ENCODE measurements around the gene TMTC2.

The TMTC2 gene

DNA sequence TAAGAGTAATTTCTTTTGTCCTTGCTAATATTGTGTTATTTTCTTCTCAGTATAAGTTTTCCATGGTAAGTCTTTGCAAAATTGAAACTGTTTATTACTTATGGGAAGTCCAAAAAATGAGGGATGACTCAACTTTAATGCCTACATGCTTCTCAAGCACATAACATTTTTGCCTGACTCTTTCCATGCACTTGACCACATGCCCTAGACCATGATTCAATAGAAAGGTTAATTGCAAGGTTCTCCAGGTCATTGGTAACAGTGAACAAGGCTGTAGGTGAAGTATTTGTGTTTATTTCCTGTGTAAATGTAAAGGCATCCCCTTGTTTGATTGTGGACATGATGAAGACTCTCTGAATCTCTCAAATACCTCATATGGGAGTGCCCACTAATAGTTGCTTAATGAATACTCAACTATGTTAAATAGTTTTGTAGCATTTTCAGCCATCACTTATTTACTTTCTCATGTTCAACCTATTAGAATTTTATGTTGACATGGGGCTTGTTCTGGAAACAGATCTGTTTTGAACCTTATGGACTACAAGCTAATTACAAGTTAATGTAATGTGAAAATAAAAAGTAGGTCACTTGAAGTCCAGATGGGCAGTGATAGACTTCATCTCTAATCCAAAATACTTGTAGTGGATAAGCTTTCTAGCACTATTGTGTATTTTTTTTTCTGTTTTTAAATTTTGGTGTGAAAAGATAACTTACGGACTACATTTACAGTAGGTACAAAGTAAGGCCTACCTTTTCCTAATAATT lies 131.7 kb downstream of the TMTC2 start:
- Histone ChIP-seq H3K36me3 (ENCODE audit: control insufficient read depth, insufficient read depth, low read length) (no peaks in the 10 kb centered on the region), H3K4me3 (replicated peaks; ENCODE audit: low read depth, low read length) (no peak overlapping the region), H3K27me3 (replicated peaks; ENCODE audit: control insufficient read depth, insufficient read depth, low read length) (no peaks in the 10 kb centered on the region)
- no peak for DNase-seq (ENCODE audit: extremely low read depth, insufficient read length)
- TF ChIP-seq, protein P1, sequence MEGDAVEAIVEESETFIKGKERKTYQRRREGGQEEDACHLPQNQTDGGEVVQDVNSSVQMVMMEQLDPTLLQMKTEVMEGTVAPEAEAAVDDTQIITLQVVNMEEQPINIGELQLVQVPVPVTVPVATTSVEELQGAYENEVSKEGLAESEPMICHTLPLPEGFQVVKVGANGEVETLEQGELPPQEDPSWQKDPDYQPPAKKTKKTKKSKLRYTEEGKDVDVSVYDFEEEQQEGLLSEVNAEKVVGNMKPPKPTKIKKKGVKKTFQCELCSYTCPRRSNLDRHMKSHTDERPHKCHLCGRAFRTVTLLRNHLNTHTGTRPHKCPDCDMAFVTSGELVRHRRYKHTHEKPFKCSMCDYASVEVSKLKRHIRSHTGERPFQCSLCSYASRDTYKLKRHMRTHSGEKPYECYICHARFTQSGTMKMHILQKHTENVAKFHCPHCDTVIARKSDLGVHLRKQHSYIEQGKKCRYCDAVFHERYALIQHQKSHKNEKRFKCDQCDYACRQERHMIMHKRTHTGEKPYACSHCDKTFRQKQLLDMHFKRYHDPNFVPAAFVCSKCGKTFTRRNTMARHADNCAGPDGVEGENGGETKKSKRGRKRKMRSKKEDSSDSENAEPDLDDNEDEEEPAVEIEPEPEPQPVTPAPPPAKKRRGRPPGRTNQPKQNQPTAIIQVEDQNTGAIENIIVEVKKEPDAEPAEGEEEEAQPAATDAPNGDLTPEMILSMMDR (IDR thresholded peaks at IDR 0.05; ENCODE audit: insufficient read depth, low read length, poor library complexity, severe bottlenecking) = no peak

DNA sequence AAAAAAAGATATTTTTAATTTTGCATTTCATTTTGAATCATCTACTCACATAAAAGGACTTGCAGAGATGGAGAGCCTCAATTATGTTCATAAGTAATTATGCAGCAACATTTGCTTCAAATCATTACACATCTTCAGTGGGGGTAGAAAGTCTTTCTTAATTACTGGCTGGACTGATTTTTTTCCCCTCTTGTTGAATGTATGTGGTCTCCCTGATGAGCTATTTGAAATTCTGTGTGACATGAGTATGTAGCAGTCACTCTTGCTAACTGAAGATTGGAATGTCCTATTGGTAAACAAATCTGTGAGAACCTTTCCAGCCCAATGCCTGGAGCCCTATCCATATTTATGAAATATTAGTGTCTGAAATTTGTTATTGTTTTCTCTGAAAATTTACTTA lies 139.8 kb downstream of the TMTC2 start:
- Histone ChIP-seq H3K4me3 (replicated peaks; ENCODE audit: low read depth, low read length) (no peak overlapping the region), H3K27me3 (replicated peaks; ENCODE audit: control insufficient read depth, insufficient read depth, low read length) (no peaks in the 10 kb centered on the region), H3K36me3 (ENCODE audit: control insufficient read depth, insufficient read depth, low read length) (no peaks in the 10 kb centered on the region)
- TF ChIP-seq, protein P1 (IDR thresholded peaks at IDR 0.05; ENCODE audit: insufficient read depth, low read length, poor library complexity, severe bottlenecking) = no peak
- no peak for DNase-seq (ENCODE audit: extremely low read depth, insufficient read length)

DNA sequence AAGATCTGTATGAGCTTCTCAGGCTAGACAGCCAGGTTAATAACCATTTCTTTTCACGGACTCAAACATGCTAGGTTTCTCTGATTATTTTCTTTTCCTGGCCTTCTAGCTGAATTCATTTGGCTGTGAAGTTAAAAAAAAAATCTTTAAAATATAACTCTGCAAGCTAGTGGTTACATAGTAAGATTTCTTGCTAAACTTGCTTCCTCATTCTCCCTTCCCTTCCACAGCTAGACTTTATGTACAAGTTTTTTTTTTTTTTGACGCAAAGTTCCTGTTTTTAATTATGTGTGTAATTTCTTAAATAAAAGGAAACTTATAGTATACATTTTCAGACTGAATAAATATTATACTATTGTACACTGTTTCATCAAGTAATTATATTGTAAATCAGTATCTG lies 145.4 kb downstream of the TMTC2 start:
- no peak for DNase-seq (ENCODE audit: extremely low read depth, insufficient read length)

DNA sequence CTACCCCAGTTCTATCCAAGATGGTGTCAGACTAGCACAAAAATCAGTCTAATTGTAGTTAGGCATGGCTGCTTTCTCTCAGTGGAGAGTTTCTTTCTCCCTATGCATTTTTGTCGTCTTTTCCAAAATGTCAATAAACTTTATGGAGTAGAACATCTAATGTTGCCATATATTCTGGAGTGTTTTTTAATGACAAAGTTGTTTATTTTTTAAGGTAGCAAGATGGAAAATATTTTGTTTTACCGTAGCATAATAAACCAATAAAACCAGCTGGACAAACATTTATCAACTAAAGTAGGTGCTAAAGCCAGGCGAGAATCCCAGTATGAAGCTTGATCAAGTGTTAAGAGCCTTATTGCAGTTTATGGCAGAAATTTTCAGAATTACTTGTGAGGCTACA lies 146.3 kb downstream of the TMTC2 start:
- H3K36me3 ChIP-seq (ENCODE audit: control insufficient read depth, insufficient read depth, low read length) = no peaks in the 10 kb centered on the region
- TF ChIP-seq, protein P1 (IDR thresholded peaks at IDR 0.05; ENCODE audit: insufficient read depth, low read length, poor library complexity, severe bottlenecking) = no peak
- H3K4me3 ChIP-seq (replicated peaks; ENCODE audit: low read depth, low read length) = no peak overlapping the region
- DNase-seq (ENCODE audit: extremely low read depth, insufficient read length) = no peak
- no peaks in the 10 kb centered on the region for H3K27me3 ChIP-seq (replicated peaks; ENCODE audit: control insufficient read depth, insufficient read depth, low read length)

More for the DNA sequence above, 145.4 kb downstream of the TMTC2 start:
- Histone ChIP-seq H3K36me3 (ENCODE audit: control insufficient read depth, insufficient read depth, low read length) (no peaks in the 10 kb centered on the region), H3K27me3 (replicated peaks; ENCODE audit: control insufficient read depth, insufficient read depth, low read length) (no peaks in the 10 kb centered on the region), H3K4me3 (replicated peaks; ENCODE audit: low read depth, low read length) (no peak overlapping the region)
- TF ChIP-seq, protein P1 (IDR thresholded peaks at IDR 0.05; ENCODE audit: insufficient read depth, low read length, poor library complexity, severe bottlenecking) = no peak

DNA sequence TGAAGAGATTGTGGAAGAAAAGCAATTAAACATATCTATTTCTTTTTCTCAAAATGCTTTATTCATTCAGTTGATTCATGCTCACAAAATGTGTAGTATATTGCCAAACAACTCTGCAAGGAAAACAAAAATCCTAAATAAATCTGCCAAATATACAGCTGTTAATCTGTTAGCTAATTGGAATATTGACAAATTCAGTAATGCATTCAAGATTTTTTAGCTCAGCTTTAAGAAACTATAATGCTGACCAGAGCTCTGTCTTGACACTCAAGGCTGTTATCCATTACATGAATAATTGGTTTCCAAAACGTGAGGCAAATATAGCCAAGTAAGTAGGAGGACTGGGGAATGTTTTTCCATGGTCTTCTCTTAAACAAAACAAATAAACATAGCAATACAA lies 146.8 kb downstream of the TMTC2 start:
- H3K27me3 ChIP-seq (replicated peaks; ENCODE audit: control insufficient read depth, insufficient read depth, low read length) = no peaks in the 10 kb centered on the region

More for the DNA sequence above, 146.8 kb downstream of the TMTC2 start:
- TF ChIP-seq, protein P1 (IDR thresholded peaks at IDR 0.05; ENCODE audit: insufficient read depth, low read length, poor library complexity, severe bottlenecking) = no peak
- no peak for DNase-seq (ENCODE audit: extremely low read depth, insufficient read length)
- Histone ChIP-seq H3K4me3 (replicated peaks; ENCODE audit: low read depth, low read length) (no peak overlapping the region), H3K36me3 (ENCODE audit: control insufficient read depth, insufficient read depth, low read length) (no peaks in the 10 kb centered on the region)

Measured in GM06990 (cell line).